GM19193 (cell line): ENCODE data around the gene OTUD1.

Experiments used
- POLR2A ChIP-seq: IDR thresholded peaks from 4 replicates; pipeline ENCODE4 v1.6.1; 2011; ENCODE audit not compliant: insufficient read depth, insufficient read length; ENCODE audit errors: extremely low read depth

The OTUD1 gene

DNA sequence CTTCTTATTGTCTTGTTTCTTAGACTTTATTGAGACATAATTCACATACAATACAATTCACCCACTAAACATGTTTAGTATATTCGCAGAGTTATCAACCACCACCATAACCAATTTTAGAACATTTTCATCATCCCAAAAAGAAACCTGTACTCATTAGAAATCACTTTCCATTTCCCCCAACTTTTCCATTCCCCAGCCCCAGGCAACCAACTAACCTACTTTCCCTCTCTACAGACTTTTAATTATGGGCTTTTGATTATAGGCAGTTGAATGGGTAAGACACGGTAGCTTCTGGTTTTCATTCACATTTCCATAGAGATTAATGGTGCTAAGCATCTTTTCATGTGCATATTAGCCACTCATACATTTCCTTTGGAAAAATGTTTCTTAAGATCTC, 24.2 kb upstream of the OTUD1 start:
- TF ChIP-seq POLR2A: no peak

DNA sequence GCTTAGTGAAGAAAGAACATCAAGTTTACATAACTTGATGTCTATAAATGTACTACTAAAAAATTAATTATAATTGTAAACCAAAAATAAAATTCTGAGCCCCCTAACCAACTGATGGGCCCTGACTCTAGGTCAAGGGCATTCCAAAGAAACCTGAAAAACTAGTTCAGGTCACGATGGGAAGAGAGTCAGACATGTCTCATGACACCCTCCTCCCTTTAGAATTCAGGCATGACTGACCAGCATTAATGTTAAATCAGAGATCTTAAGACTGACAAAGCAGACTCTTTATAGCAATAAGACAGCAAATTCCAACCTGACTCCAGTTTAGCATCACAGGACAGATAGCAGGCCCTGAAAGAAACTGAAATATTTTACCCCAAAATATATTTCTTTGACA, 21.6 kb upstream of the OTUD1 start:
- no peak for TF ChIP-seq POLR2A

DNA sequence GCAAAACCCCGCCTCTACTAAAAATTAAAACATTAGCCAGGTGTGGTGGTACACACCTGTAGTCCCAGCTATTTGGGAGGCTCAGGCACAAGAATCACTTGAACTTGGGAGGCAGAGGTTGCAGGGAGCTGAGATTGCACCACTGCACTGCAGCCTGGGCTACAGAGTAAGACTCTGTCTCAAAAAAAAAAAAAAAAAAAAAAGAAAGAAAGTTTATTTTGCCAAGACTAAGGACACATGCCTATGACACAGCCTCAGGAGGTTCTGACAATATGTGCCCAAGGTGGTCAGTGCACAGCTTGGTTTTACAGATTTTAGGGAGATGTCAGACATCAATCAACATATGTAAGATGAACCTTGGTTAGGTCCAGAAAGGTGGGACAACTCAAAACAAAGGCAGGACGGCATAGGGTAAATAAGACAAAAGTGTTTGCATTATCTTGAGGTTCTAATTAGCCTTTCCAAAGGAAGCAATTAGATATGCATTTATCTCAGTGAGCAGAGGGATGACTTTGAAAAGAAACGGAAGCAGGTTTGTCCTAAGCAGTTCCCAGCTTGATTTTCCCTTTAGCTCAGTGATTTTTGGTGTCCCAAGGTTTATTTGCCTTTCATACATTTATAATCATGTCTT, 20.7 kb upstream of the OTUD1 start:
- no peak for TF ChIP-seq POLR2A

DNA sequence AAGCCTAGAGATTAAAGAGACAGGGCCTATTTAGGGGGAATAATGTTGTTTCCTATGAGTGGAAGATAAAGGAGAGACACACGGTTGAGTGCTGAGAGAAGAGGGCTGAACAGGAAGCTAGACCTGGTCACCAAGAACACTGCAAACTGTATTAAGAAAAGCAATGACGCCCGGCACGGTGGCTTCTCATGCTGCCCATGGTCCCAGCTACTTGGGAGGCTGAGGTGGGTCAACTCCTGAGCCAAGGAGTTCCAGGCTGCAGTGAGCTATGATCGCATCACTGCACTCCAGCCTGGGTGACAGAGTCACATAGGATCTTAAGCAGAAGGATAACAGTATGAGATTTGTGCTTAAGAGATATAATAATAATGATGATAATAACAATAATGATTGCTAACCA, 19.7 kb upstream of the OTUD1 start:
- no peak for TF ChIP-seq POLR2A

DNA sequence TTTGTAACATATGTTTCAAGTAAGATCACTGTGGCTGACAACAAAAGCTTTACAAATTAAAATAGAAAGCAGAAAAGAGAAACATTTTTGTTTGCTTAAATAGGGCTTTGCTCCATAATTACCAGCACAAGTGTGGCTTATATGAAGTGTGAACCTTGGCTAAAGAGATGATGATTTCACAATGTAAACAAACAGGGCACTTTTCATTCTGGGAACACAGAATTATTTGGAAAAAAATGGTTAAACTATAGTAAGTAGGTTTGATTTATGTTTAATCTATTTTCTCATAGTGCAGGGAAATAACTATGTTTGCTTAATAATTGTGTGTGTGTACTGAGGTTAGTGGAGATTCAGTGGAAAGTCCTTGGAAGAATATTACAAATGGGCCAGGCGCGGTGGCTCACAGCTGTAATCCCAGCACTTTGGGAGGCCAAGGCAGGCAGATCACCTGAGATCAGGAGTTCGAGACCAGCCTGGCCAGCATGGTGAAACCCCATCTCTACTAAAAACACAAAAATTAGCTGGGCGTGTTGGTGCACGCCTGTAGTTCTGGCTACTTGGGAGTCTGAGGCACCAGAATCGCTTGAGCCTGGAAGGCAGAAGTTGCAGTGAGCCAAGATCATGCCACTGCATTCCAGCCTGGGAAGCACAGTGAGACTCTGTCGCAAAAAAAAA, 19.1 kb upstream of the OTUD1 start:
- no peak for TF ChIP-seq POLR2A

DNA sequence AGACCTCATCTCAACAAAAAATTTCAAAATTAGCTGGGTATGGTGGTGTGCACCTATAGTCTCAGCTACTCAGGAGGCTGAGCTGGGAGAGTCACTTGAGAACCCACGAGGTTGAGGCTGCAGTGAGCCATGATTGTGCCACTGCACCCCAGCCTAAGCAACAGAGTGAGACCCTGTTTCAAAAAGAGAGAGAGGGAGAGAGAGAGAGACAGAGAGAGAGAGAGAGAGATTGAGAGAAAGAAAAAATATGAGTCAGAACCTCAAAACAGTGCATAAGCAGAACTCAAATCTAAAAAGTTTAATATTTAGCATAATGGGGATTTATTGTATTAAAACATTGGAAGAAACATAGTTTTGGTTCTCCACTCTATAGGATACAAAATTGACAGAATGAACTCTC, 17.5 kb upstream of the OTUD1 start:
- TF ChIP-seq POLR2A: no peak

DNA sequence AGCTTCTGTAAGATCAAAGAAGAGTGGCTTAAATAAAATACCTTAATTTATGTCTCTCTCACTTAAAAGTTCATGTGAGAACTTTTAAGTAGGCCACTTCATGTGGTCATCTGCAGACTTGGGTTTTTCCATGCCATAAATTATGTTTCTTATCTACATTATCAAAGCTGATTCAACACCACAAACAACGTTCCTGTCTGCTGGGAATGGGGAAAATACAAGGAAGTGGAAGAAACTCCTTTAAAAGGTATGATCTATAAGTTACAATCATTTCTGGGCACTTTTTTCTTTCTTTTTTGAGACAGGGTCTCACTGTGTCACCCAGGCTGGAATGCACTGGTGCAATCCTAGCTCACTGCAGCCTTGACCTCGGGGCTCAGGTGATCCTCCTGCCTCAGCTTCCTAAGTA, 16.9 kb upstream of the OTUD1 start:
- no peak for TF ChIP-seq POLR2A

DNA sequence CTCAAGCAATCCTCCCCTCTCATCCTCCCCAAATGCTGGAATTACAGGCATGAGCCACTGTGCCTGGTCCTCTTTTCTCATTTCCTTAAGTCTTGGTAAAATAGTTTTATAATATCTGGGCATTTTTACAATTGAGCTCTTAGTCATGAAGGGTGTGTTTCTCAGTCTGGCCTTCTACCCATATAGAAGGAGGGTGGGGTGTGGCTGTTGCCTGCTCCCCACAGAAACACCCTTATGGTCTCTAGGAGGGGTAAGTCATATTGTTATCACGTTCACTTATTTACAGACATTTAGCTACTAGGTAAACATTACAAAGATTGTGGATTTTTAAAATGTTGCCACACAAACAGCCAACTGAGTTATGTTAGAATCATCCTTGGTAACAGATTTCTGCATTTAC, 6.7 kb upstream of the OTUD1 start:
- no peak for TF ChIP-seq POLR2A

DNA sequence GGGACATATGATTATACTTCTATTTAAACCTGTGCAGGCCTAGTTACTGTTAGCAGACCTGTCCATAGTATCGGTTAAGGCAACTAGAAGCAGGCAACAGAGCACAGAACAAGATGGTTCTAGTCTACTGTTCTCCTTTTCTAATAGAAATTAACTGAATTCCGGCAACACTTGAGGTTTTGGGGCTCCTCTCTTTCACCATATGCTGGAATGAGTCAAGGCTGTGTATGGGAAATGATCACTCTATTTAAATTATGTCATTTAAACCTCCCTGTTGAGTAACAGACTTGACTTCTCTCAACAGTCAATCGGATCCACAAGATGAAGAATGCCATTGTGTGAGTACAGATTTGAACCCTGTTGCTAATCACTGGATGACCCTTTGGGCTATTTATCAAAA, 6.2 kb upstream of the OTUD1 start:
- no peak for TF ChIP-seq POLR2A

DNA sequence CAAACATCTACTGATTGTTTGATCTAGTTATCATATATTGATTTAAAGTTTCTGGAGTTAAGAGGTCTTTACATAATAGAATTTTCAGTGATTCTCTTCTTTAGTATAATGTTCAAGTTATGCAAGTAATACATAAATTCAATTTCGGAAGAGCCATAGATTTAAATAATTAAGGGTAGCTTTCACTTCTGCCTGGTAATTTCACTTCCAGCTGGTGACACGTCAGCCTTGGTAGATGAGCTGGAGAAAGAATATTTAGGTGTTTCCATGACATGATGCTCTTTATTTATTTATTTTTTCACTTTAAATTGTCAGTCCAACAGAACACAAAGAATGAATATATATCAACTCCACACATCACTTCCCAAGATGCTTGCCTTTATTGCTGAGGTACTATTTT, 5.2 kb upstream of the OTUD1 start:
- no peak for TF ChIP-seq POLR2A

DNA sequence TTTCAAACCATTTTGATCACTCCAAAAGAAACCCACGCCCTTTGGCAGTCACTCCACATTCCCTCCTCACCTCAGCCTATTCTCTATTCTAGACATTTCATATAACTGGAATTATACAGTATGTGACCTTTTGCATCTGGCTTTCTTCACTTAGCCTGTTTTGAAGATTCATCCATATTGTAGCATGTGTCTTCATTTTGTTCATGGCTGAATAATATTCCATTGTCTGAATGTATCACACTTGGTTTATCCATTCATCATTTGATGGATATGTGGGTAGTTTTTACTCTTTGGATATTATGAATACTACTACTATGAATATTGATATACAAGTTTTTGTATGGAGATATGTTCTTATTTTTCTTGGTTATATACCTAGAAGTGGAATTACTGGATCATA, 3.5 kb upstream of the OTUD1 start:
- TF ChIP-seq POLR2A: no peak

DNA sequence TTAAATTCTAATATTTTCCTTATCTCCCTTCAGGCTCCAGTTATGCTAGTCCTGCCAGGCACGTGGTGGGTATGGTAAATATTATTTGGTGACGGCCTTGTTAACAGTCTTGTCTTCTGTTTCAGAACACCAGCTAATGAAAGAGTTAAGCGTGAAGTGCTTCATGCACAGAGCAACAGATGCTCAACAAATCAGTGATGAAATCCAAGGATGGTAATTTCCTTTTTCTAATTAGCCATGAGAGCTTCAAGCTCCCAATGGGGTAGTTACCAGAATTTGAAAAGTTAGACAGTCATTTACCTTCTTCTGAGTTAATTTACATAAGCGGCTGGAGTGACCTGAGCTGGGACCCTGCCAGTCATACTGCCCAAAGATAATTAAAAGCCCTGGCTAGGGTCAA, 1.9 kb upstream of the OTUD1 start:
- no peak for TF ChIP-seq POLR2A

DNA sequence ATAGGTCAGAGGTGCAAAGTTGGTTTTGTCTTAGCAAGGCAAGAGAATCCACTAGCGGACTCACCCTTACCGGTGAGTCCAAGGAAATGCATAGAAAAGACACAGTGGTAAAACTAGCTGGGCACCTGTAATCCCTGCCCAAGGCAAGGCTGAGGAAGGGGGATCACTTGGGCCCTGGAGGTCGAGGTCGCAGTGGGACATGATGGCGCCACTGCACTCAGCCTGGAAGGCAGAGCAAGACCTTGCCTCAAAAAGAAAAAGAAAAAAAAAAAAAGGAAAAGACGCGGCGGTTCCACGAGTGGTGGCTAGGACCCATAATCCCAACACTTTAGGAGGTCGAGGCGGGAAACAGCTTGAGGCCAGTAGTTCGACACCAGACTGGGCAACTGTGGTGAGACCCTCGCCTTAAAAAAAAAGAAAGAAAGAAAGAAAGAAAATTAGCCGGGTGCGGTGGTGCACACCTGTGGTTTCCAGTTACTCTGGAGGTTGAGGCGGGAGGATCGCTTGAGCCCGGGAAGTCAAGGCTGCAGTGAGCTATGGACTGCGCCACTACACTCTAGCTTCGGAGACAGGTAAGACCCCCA, 820 bp upstream of the OTUD1 start:
- TF ChIP-seq POLR2A: no peak

DNA sequence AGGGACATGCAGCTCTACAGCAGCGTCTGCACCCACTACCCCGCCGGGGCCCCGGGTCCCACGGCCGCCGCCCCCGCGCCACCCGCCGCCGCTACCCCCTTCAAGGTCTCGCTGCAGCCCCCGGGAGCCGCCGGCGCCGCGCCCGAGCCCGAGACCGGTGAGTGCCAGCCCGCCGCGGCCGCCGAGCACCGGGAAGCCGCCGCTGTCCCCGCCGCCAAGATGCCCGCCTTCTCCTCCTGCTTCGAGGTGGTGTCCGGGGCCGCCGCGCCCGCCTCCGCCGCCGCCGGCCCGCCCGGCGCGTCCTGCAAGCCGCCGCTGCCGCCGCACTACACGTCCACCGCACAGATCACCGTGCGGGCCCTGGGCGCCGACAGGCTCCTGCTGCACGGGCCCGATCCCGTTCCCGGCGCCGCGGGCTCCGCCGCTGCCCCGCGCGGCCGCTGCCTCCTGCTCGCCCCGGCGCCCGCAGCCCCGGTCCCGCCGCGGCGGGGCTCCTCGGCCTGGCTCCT, 631 bp downstream of the OTUD1 start:
- no peak for TF ChIP-seq POLR2A

DNA sequence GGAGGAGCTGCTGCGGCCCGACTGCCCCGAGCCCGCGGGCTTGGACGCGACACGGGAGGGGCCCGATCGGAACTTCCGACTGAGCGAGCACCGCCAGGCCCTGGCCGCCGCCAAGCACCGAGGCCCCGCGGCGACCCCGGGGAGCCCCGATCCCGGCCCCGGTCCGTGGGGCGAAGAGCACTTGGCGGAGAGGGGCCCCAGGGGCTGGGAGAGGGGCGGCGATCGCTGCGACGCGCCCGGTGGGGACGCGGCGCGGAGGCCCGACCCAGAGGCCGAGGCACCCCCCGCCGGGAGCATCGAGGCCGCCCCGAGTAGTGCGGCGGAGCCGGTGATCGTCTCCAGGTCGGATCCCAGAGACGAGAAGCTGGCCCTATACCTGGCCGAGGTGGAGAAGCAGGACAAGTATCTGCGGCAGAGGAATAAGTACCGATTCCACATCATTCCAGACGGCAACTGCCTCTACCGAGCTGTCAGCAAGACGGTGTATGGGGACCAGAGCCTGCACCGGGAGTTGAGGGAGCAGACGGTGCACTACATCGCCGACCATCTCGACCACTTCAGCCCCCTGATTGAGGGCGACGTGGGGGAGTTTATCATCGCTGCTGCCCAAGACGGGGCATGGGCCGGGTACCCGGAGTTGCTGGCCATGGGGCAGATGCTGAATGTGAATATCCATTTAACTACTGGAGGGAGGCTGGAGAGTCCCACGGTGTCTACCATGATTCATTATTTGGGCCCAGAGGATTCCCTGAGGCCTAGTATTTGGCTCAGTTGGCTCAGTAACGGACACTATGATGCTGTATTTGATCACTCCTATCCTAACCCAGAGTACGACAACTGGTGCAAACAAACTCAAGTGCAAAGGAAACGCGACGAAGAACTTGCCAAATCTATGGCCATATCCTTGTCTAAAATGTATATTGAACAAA, 1.4 kb downstream of the OTUD1 start:
- no peak for TF ChIP-seq POLR2A
